K562 (cell line): ENCODE measurements around the gene PTPN9. TPM values are rescaled to one million over a fixed set of nuclear protein-coding genes. Genes with fewer than 3 reads are reported as not detected.
A peak's percentile ranks its signal among the peaks of the same experiment; 100 is the strongest.

Experiments used
- BHLHE40 ChIP-seq: IDR thresholded peaks from 2 replicates; pipeline ENCODE4 v1.6.1; 2011; ENCODE audit warnings: low read length, improper control_type of control experiment
- CAMTA2 ChIP-seq: fragments of 250-450 bp; sonication (Bioruptor Pico); conservative IDR thresholded peaks from 2 replicates; pipeline ENCODE4 v1.5.1; 2022
- CHD1 ChIP-seq: fragments of 200-600 bp; sonication (generic); IDR thresholded peaks from one replicate; pipeline ENCODE4 v1.6.1; 2012; ENCODE audit warnings: mild to moderate bottlenecking, moderate library complexity, low read length, inconsistent platforms
- ESRRA ChIP-seq: fragments of 450-650 bp; IDR thresholded peaks from 2 replicates; pipeline ENCODE4 v1.6.1; 2014; ENCODE audit warnings: low read depth, mild to moderate bottlenecking, moderate library complexity, borderline replicate concordance
- IRF1 ChIP-seq: sonication (generic); formaldehyde crosslinking; IDR thresholded peaks from 2 replicates; pipeline ENCODE4 v1.8.0; 2022; ENCODE audit warnings: missing genetic modification reagents, mild to moderate bottlenecking, borderline replicate concordance
- MBD2 ChIP-seq: sonication (generic); IDR thresholded peaks from 2 replicates; pipeline ENCODE4 v1.6.1; 2016; ENCODE audit warnings: low read depth, borderline replicate concordance
- NKRF ChIP-seq: fragments of 450-650 bp; IDR thresholded peaks from 2 replicates; pipeline ENCODE4 v1.6.1; 2016; ENCODE audit warnings: borderline replicate concordance
- SMARCA4 ChIP-seq: fragments of 450-650 bp; IDR thresholded peaks from 2 replicates; pipeline ENCODE4 v1.6.1; 2016
- TAF1 ChIP-seq: IDR thresholded peaks from 2 replicates; pipeline ENCODE4 v1.6.1; 2011; ENCODE audit warnings: mild to moderate bottlenecking, low read length, moderate library complexity; ENCODE audit not compliant: insufficient read depth, control insufficient read depth, severe bottlenecking; ENCODE audit errors: extremely low read depth
- YY1 ChIP-seq, 3 experiments: IDR thresholded peaks; 2 replicates each; pipeline ENCODE4 v1.6.1; 2011; ENCODE audit warnings: low read length in 2 of 3, mild to moderate bottlenecking in 2 of 3, moderate library complexity in 2 of 3, borderline replicate concordance in 1 of 3, control low read depth in 1 of 3, low read depth in 1 of 3; ENCODE audit not compliant: insufficient read depth in 3 of 3, insufficient replicate concordance in 2 of 3, control insufficient read depth in 1 of 3, insufficient read length in 1 of 3; ENCODE audit errors: extremely low read depth in 1 of 3
- ZBTB11 ChIP-seq, 3 experiments: fragments of 200-800 bp in 1 of 3; fragments of 250-450 bp in 1 of 3; fragments of 450-650 bp in 1 of 3; sonication (Bioruptor Pico) in 1 of 3; sonication (Bioruptor generic) in 1 of 3; formaldehyde crosslinking in 1 of 3; IDR thresholded peaks; 2 replicates each; pipeline versions ENCODE4 v1.6.1 to v1.8.0; 2016 to 2022; ENCODE audit warnings: mild to moderate bottlenecking in 2 of 3, missing genetic modification characterization in 2 of 3, missing compliant biosample characterization in 1 of 3, moderate library complexity in 1 of 3
- polyA plus RNA-seq, 8 experiments: library from polyadenylated mRNA; depleted of rRNA in 4 of 8; stranded (reverse) in 5 of 8; unstranded in 3 of 8; fragments of >200 nt; fragmentation: Nextera tagmentation in 2 of 8; fragmentation: Illumina TruSeq in 1 of 8; extraction: Ambion mirVana in 2 of 8; extraction: Trizol in 1 of 8; gene quantifications; 2 replicates each; pipeline versions ENCODE4 v1.2.1 to v1.2.3, GENCODE V29; 2011 to 2014; ENCODE audit warnings: inconsistent platforms in 1 of 8, missing spikeins in 1 of 8
- total RNA-seq, 7 experiments: library from RNA; depleted of rRNA in 6 of 7; stranded (reverse); fragments of >200 nt in 6 of 7; fragmentation: Illumina TruSeq in 2 of 7; extraction: Trizol in 2 of 7; gene quantifications; 2 replicates each; pipeline versions ENCODE4 v1.2.1 to v1.2.3, GENCODE V29; 2011 to 2021; ENCODE audit warnings: low replicate concordance in 1 of 7

The PTPN9 gene
- total and polyA plus RNA-seq, 9 of the 15 experiments (the other 6 are each of a cell fraction or from before 2014, with no cell fraction given) = 5.0 to 24.0 (median 14.2) TPM

GRCh38 chr15:75452364-75452864, 126.7 kb downstream of the PTPN9 start (continued):
- TF ChIP-seq IRF1 = no peak
- TF ChIP-seq NKRF = peak; percentile 46; the same call in 1 of the 2 replicates
- TF ChIP-seq YY1 (IDR thresholded peaks at IDR 0.05; ENCODE audit: borderline replicate concordance in 1 of 3, control insufficient read depth in 1 of 3, extremely low read depth in 1 of 3, insufficient read depth in 3 of 3, insufficient read length in 1 of 3, insufficient replicate concordance in 2 of 3, low read depth in 1 of 3, low read length in 2 of 3) = peak in 1 of 3 experiments; percentile 54
- peak; percentile 51 for TF ChIP-seq TAF1
- 0 out of 2 replicates have a peak, but pooled peaks have one; percentile 15 for TF ChIP-seq MBD2
- TF ChIP-seq BHLHE40 = peak; percentile 8; the same call in 1 of the 2 replicates
- TF ChIP-seq CHD1 = peak; percentile 82
- TF ChIP-seq ZBTB11 (CRISPR knock-in tag; IDR thresholded peaks at IDR 0.05) = no peak
- TF ChIP-seq ESRRA = peak; percentile 7; the same call in 1 of the 2 replicates
- TF ChIP-seq SMARCA4 = peak; percentile 32; the same call in 1 of the 2 replicates
- no peak for TF ChIP-seq CAMTA2 (CRISPR knock-in tag)
